ENCODE data around the gene MFRP.
A peak's percentile ranks its signal among the peaks of the same experiment; 100 is the strongest.

The MFRP gene

DNA sequence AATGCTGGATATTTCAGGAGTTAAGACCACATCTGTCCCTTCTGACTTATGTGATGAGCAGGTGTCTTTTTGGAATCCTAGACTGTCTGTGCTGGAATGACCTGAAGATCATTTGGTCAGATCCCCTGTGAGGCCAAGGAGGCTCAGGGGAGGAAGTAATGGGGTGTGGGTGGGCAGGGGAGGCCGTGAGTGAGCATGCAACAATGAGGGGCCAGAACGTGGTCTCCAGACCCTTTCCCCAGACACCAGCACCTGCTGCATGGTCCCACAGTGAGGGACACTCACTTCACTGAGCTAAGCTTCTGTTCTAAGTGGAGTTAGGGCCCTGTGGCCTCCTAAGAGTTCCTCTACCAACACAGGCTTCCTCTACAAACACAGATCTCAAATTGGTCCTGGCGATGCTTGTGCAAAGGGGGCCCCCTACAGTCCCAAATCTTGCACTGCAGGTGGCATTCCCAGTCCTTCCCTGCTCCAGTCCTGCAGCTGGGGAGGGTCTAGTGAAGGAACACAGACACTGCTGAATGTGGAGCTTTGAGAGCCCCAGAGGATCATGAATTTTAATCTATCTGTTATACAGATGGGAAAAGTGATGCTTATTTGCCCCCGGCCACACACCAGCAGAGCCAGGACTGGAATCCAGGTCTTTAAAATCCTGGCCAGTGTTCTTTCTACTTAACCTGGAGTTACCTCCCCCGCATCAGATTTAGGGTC lies 27.6 kb upstream of the MFRP start:
- Histone ChIP-seq H3K9ac (ENCODE audit: low read depth, low read length, poor library complexity, severe bottlenecking) (no peak overlapping the region), H3K4me2 (ENCODE audit: low read depth, low read length, poor library complexity, severe bottlenecking) (peak overlapping the region; percentile 11), H3K36me3 (ENCODE audit: insufficient read depth, low read length) (no peaks in the 10 kb centered on the region), H3K4me1 (ENCODE audit: insufficient read depth, low read length, poor library complexity, severe bottlenecking) (peaks cover 28% of the 10 kb centered on the region), H3F3A (ENCODE audit: low read depth) (no peaks in the 10 kb centered on the region), H3K79me2 (ENCODE audit: insufficient read depth, low read length) (no peaks in the 10 kb centered on the region), H3K9me3 (ENCODE audit: insufficient read depth, low read depth, low read length) (no peaks in the 10 kb centered on the region), H3K4me3 (ENCODE audit: low read length, poor library complexity, severe bottlenecking) (no peak overlapping the region), H3K9me2 (replicated peaks; ENCODE audit: low read depth, low read length) (no peaks in the 10 kb centered on the region), H4K20me1 (ENCODE audit: insufficient read depth, low read length, poor library complexity, severe bottlenecking) (no peaks in the 10 kb centered on the region), H2AFZ (ENCODE audit: low read length) (no peak overlapping the region), H3K27me3 (ENCODE audit: insufficient read depth, low read length, poor library complexity, severe bottlenecking) (no peaks in the 10 kb centered on the region)
- TF ChIP-seq EZH2phosphoT487 (IDR thresholded peaks at IDR 0.05; ENCODE audit: borderline replicate concordance): no peak
- peak; percentile 98 for TF ChIP-seq CTCF (conservative IDR thresholded peaks at IDR 0.05; ENCODE audit: low read length)

GRCh38 chr11:119373059-119373920 lies 26.8 kb upstream of the MFRP start:
- TF ChIP-seq EZH2phosphoT487 (IDR thresholded peaks at IDR 0.05; ENCODE audit: borderline replicate concordance) (no peak), CTCF (conservative IDR thresholded peaks at IDR 0.05; ENCODE audit: low read length) (no peak)
- Histone ChIP-seq H3K4me1 (ENCODE audit: insufficient read depth, low read length, poor library complexity, severe bottlenecking) (peaks cover 25% of the 10 kb centered on the region), H3K4me3 (ENCODE audit: low read length, poor library complexity, severe bottlenecking) (no peak overlapping the region), H3F3A (ENCODE audit: low read depth) (no peaks in the 10 kb centered on the region), H3K4me2 (ENCODE audit: low read depth, low read length, poor library complexity, severe bottlenecking) (peak overlapping the region; percentile 11), H3K9me3 (ENCODE audit: insufficient read depth, low read depth, low read length) (no peaks in the 10 kb centered on the region), H3K9ac (ENCODE audit: low read depth, low read length, poor library complexity, severe bottlenecking) (no peak overlapping the region), H3K27me3 (ENCODE audit: insufficient read depth, low read length, poor library complexity, severe bottlenecking) (no peaks in the 10 kb centered on the region), H3K9me2 (replicated peaks; ENCODE audit: low read depth, low read length) (no peaks in the 10 kb centered on the region), H2AFZ (ENCODE audit: low read length) (no peak overlapping the region), H3K79me2 (ENCODE audit: insufficient read depth, low read length) (no peaks in the 10 kb centered on the region), H4K20me1 (ENCODE audit: insufficient read depth, low read length, poor library complexity, severe bottlenecking) (no peaks in the 10 kb centered on the region), H3K36me3 (ENCODE audit: insufficient read depth, low read length) (no peaks in the 10 kb centered on the region)

DNA sequence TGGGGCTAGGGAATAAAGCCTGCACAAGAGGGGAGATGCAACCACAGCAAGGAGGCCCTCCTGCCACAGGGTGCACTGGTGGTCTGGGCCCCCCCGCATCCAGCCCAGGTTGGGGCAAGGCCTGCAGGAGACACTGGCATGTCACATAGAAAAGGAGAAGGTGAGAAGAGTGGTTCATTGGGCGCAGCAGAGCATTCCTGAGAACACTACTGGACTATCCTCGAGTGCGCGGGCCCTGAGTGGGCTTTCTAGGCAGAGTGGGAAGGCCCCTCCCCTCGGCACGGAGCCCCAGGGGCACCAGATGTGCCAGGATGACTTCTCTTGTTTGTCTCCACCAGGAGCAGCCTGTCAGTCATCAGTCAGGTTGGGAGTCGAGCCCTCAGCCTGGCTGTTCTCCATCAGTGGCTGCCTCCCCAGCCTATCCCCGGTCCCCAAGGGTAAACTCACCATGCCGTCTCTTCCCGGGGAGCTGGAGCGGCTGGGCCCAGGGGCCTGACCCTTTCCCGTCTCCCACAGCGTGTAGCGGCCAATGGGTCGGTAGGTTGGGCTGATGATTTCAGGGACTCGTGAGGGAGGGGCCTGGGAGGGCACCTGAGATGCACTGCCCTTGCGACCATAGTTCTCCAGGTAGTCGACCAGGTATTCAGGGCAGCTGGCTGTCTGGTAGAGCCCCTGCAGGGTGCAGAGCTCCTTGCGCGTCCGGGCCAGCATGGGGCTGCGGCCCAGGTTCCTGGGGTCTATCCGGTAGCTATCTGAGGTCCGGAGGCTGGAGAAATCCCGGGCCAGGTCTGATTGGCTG lies 26.0 kb upstream of the MFRP start:
- Histone ChIP-seq H3K9me2 (replicated peaks; ENCODE audit: low read depth, low read length) (no peaks in the 10 kb centered on the region), H4K20me1 (ENCODE audit: insufficient read depth, low read length, poor library complexity, severe bottlenecking) (no peaks in the 10 kb centered on the region), H2AFZ (ENCODE audit: low read length) (no peak overlapping the region), H3K4me2 (ENCODE audit: low read depth, low read length, poor library complexity, severe bottlenecking) (no peak overlapping the region), H3K4me3 (ENCODE audit: low read length, poor library complexity, severe bottlenecking) (no peak overlapping the region), H3K36me3 (ENCODE audit: insufficient read depth, low read length) (no peaks in the 10 kb centered on the region), H3F3A (ENCODE audit: low read depth) (no peaks in the 10 kb centered on the region), H3K9me3 (ENCODE audit: insufficient read depth, low read depth, low read length) (no peaks in the 10 kb centered on the region), H3K4me1 (ENCODE audit: insufficient read depth, low read length, poor library complexity, severe bottlenecking) (peaks cover 17% of the 10 kb centered on the region), H3K9ac (ENCODE audit: low read depth, low read length, poor library complexity, severe bottlenecking) (no peak overlapping the region), H3K79me2 (ENCODE audit: insufficient read depth, low read length) (no peaks in the 10 kb centered on the region), H3K27me3 (ENCODE audit: insufficient read depth, low read length, poor library complexity, severe bottlenecking) (no peaks in the 10 kb centered on the region)
- no peak for TF ChIP-seq EZH2phosphoT487 (IDR thresholded peaks at IDR 0.05; ENCODE audit: borderline replicate concordance)
- no peak for TF ChIP-seq CTCF (conservative IDR thresholded peaks at IDR 0.05; ENCODE audit: low read length)
